NT2/D1 (cell line): Measurements from ENCODE around the gene B3GLCT.

ENCODE experiments used
- SUZ12 ChIP-seq: IDR thresholded peaks from 2 replicates; pipeline ENCODE4 v1.6.1; 2011; ENCODE audit not compliant: insufficient read length, insufficient read depth; ENCODE audit errors: extremely low read depth
- YY1 ChIP-seq: IDR thresholded peaks from 2 replicates; pipeline ENCODE4 v1.6.1; 2011; ENCODE audit not compliant: insufficient read length, insufficient read depth
- ZNF274 ChIP-seq: IDR thresholded peaks from 2 replicates; pipeline ENCODE4 v1.6.1; 2011; ENCODE audit warnings: mild to moderate bottlenecking, low read depth, low read length

DNA sequence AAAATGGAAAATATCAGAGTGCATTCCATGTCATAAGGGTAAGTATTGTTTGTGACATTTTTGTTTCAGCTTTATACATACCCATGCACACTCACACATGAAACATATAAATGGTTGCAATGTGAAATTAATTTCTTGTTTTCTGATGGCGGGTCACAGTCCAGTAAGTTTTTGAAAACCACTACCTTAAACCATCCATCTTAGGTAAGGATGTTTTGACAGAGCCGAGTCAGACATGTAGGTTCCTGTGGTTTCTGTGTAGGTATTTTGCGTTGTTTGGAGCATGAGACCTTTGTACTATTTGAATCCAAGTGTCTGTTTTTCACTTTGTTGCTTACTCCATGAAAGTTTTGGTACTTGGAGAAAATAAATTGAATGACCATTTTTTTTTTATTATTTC lies 121.7 kb downstream of the B3GLCT start:
- TF ChIP-seq ZNF274 (no peak), SUZ12 (no peak), YY1 (no peak)
